Measurements from ENCODE around the gene GANC.

GRCh38 chr15:42343596-42344232 lies 70.7 kb downstream of the GANC start:
- TF ChIP-seq POLR2A (IDR thresholded peaks at IDR 0.05) (no peak), CTCF (IDR thresholded peaks at IDR 0.05) (no peak)
